ENCODE data around the gene ODC1.

ODC1 gene

GRCh38 chr2:10487081-10487740 is 39.1 kb upstream of the ODC1 start:
- peak in 1 of 2 experiments; percentile 89 for DNase-seq (ENCODE audit: low read depth in 1 of 2, low spot score in 1 of 2)
- in situ Hi-C loops (cut with HindIII; ENCODE audit: low pct_unique_long_range_greater_than_20kb, low sequenced_read_pairs), result no loop called here
- peak; percentile 72 for TF ChIP-seq JUND (IDR thresholded peaks at IDR 0.05; ENCODE audit: low read depth)

- DNase-seq (ENCODE audit: low read depth in 1 of 2, low spot score in 1 of 2), result no peak
- no peak for TF ChIP-seq JUND (IDR thresholded peaks at IDR 0.05; ENCODE audit: low read depth)
- in situ Hi-C loops (cut with HindIII; ENCODE audit: low pct_unique_long_range_greater_than_20kb, low sequenced_read_pairs), result no loop called here
Observed at GRCh38 chr2:10486601-10487079, 38.5 kb upstream of the ODC1 start.

DNA sequence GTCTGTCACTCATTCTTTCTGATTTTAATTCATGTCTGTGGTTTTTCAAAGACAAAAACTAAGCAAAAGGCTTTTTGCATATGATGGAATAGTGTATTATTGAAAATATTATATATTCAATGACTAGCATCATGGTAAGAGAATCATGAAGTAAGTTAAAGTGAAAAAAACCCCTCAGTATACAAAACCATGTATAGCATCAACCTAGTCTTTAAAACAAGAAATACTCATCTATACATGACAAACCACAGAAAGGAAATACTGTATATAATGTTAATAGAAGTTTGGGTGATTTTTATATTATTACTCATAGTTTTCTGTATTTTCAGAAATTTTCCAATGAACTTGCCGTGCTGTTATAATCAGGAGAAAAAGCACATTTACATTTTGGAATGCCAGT is 38.0 kb upstream of the ODC1 start:
- in situ Hi-C loops (cut with HindIII; ENCODE audit: low pct_unique_long_range_greater_than_20kb, low sequenced_read_pairs), result no loop called here
- TF ChIP-seq JUND (IDR thresholded peaks at IDR 0.05; ENCODE audit: low read depth), result no peak
- no peak for DNase-seq (ENCODE audit: low read depth in 1 of 2, low spot score in 1 of 2)

DNA sequence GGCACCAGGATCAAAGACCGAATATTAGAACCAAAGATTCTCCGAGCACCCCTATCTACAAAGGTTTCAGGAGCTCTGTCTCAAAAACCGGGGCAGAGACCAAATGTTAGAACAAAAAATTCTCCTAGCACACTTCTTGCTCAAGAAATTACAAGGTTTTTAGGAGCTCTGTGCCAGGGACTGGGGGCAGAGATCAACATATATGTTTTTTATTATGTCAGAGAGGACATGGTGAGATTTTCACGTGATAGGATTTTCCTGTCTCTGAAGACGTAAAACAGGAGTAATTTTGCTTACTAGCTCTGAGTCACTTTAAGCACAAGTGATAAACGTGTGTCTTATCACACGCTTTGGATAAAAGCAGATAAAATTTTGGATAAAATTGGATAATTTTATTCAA is 34.8 kb upstream of the ODC1 start:
- in situ Hi-C loops (cut with HindIII; ENCODE audit: low pct_unique_long_range_greater_than_20kb, low sequenced_read_pairs), result no loop called here
- no peak for TF ChIP-seq JUND (IDR thresholded peaks at IDR 0.05; ENCODE audit: low read depth)

DNA sequence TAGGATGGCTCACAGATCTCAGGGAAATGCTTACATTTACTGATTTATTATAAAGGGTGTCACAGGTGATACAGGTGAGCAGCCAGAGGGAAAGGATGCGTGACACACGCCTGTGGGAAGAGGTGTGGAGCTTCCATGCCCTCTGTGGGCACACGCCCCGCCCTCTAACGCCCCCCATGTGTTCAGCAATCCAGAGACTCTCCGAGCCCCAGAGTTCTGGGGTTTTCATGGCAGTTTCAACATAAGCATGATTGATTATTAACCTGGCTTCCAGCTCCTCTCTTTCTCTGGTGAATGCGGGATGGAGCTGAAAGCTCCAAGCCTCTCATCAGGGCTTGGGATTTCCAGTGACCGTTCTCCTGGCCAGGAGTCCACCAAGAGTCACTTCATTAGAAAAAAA is 34.3 kb upstream of the ODC1 start:
- in situ Hi-C loops (cut with HindIII; ENCODE audit: low pct_unique_long_range_greater_than_20kb, low sequenced_read_pairs), result no loop called here
- no peak for TF ChIP-seq JUND (IDR thresholded peaks at IDR 0.05; ENCODE audit: low read depth)
- DNase-seq (ENCODE audit: low read depth in 1 of 2, low spot score in 1 of 2), result no peak

More for the DNA sequence above, 34.8 kb upstream of the ODC1 start:
- DNase-seq (ENCODE audit: low read depth in 1 of 2, low spot score in 1 of 2), result no peak

- DNase-seq (ENCODE audit: low read depth in 1 of 2, low spot score in 1 of 2), result no peak
- no peak for TF ChIP-seq JUND (IDR thresholded peaks at IDR 0.05; ENCODE audit: low read depth)
- in situ Hi-C loops (cut with HindIII; ENCODE audit: low pct_unique_long_range_greater_than_20kb, low sequenced_read_pairs), result no loop called here
Observed at GRCh38 chr2:10481666-10482157, 33.6 kb upstream of the ODC1 start.

- in situ Hi-C loops (cut with HindIII; ENCODE audit: low pct_unique_long_range_greater_than_20kb, low sequenced_read_pairs), result no loop called here
- no peak for TF ChIP-seq JUND (IDR thresholded peaks at IDR 0.05; ENCODE audit: low read depth)
- no peak for DNase-seq (ENCODE audit: low read depth in 1 of 2, low spot score in 1 of 2)
Observed at GRCh38 chr2:10481055-10481665, 33.0 kb upstream of the ODC1 start.

- no peak for DNase-seq (ENCODE audit: low read depth in 1 of 2, low spot score in 1 of 2)
- TF ChIP-seq JUND (IDR thresholded peaks at IDR 0.05; ENCODE audit: low read depth), result no peak
- in situ Hi-C loops (cut with HindIII; ENCODE audit: low pct_unique_long_range_greater_than_20kb, low sequenced_read_pairs), result no loop called here
Observed at GRCh38 chr2:10480359-10480949, 32.3 kb upstream of the ODC1 start.

DNA sequence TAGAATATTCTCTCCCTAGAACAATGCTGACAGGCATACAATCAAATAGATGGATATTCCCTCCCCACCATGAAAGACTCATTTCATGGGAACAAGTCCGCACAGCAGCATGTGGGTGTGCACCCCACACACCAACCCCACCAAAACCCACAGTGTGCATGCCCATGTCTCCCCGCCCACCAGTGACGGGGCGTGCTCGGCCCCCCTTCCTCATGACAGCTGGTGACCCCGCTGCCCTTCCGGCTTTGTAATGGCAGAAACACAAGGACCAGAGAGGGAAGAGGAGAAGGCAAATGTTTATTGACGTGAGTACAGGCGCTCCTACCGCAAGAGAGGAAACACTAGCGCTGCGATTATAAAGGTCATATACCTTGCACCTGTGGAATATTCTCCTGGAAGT is 30.8 kb upstream of the ODC1 start:
- in situ Hi-C loops (cut with HindIII; ENCODE audit: low pct_unique_long_range_greater_than_20kb, low sequenced_read_pairs), result no loop called here
- no peak for DNase-seq (ENCODE audit: low read depth in 1 of 2, low spot score in 1 of 2)
- TF ChIP-seq JUND (IDR thresholded peaks at IDR 0.05; ENCODE audit: low read depth), result no peak

GRCh38 chr2:10478298-10478625 is 30.1 kb upstream of the ODC1 start:
- DNase-seq (ENCODE audit: low read depth in 1 of 2, low spot score in 1 of 2), result no peak
- TF ChIP-seq JUND (IDR thresholded peaks at IDR 0.05; ENCODE audit: low read depth), result no peak
- in situ Hi-C loops (cut with HindIII; ENCODE audit: low pct_unique_long_range_greater_than_20kb, low sequenced_read_pairs), result no loop called here

DNA sequence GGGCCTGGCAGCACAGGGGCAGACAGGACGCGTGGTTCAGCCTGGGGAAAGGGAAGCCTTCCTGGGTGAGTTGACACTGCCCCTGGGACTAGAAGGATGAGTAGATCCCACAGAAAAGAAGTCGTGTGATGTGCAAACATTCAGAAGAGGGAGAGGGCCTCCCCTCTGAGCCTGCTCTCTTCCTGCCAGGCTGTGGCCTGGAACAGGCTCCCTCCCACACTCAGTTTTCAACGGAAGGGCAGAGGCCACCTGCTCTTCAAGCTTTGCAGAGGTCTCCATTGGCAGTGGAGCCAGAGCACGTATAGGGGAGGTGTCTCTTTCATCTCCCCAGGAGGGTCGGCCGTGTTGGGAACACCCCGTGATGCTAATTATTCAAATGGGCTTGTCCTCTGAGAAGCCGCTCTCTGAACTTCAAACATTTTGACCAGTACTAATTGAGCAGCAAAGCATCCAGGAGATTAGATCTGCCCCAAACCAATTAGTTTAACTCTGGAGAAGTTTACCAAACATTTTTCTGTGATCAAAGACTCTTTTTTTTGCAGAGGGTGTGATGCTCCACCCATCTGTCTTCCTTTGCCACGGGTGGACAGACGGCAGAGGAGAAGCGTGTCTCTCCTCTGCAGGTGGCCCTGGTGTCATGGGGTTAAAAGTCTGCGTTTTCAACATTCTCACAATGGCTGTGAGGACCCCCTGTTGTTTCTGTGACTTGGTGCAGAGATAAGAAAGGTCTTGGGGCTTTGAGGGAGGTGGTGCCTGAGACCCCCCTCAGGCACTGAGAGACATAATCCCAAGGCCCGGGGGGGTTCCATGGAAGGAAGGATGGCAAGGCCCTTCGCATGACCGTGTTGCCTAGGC is 29.5 kb upstream of the ODC1 start:
- in situ Hi-C loops (cut with HindIII; ENCODE audit: low pct_unique_long_range_greater_than_20kb, low sequenced_read_pairs), result no loop called here
- DNase-seq (ENCODE audit: low read depth in 1 of 2, low spot score in 1 of 2), result no peak

GRCh38 chr2:10476723-10477442 is 28.8 kb upstream of the ODC1 start:
- in situ Hi-C loops (cut with HindIII; ENCODE audit: low pct_unique_long_range_greater_than_20kb, low sequenced_read_pairs), result no loop called here
- DNase-seq (ENCODE audit: low read depth in 1 of 2, low spot score in 1 of 2), result no peak

More for the DNA sequence above, 29.5 kb upstream of the ODC1 start:
- TF ChIP-seq JUND (IDR thresholded peaks at IDR 0.05; ENCODE audit: low read depth), result no peak

More at GRCh38 chr2:10476723-10477442, 28.8 kb upstream of the ODC1 start:
- TF ChIP-seq JUND (IDR thresholded peaks at IDR 0.05; ENCODE audit: low read depth), result no peak

All from T47D (cell line).